ENCODE results near the gene RPRD2. TPM values are rescaled to one million over a fixed set of nuclear protein-coding genes. Genes with fewer than 3 reads are reported as not detected.

RPRD2 gene
- total RNA-seq, 4 donors from 2014 or later: 18.2 to 23.1 (median 21.1) TPM

GRCh38 chr1:150385537-150386445, 21.8 kb downstream of the RPRD2 start:
- no peak overlapping the region for H3K4me3 ChIP-seq (ENCODE audit: low read depth, poor library complexity, severe bottlenecking)
- 87 to 95% methylated on average over 10 of the region's 10 CpGs for WGBS, 2 donors
- DNase-seq (ENCODE audit: low spot score in 2 of 2): no peak
- intact Hi-C loops (cut with DNase I; ENCODE audit: low total_unique reads): no loop called here
- TF ChIP-seq CTCF (IDR thresholded peaks at IDR 0.05) (no peak), POLR2A (IDR thresholded peaks at IDR 0.05) (no peak)

GRCh38 chr1:150386592-150386991, 22.6 kb downstream of the RPRD2 start:
- no peak for DNase-seq (ENCODE audit: low spot score in 2 of 2)
- WGBS, 2 donors: 69 to 79% methylated on average over 1 of the region's 1 CpG
- intact Hi-C loops (cut with DNase I; ENCODE audit: low total_unique reads): no loop called here
- TF ChIP-seq CTCF (IDR thresholded peaks at IDR 0.05): no peak
- no peak for TF ChIP-seq POLR2A (IDR thresholded peaks at IDR 0.05)
- no peak overlapping the region for H3K4me3 ChIP-seq (ENCODE audit: low read depth, poor library complexity, severe bottlenecking)

GRCh38 chr1:150387200-150387599, 23.3 kb downstream of the RPRD2 start:
- intact Hi-C loops (cut with DNase I; ENCODE audit: low total_unique reads): no loop called here
- TF ChIP-seq POLR2A (IDR thresholded peaks at IDR 0.05) (no peak), CTCF (IDR thresholded peaks at IDR 0.05) (no peak)
- H3K4me3 ChIP-seq (ENCODE audit: low read depth, poor library complexity, severe bottlenecking): no peak overlapping the region
- DNase-seq (ENCODE audit: low spot score in 2 of 2): no peak

GRCh38 chr1:150388241-150388640, 24.3 kb downstream of the RPRD2 start:
- WGBS, 2 donors: 94 to 95% methylated on average over 5 of the region's 5 CpGs

GRCh38 chr1:150389650-150390049, 25.7 kb downstream of the RPRD2 start:
- H3K4me3 ChIP-seq (ENCODE audit: low read depth, poor library complexity, severe bottlenecking): no peak overlapping the region
- DNase-seq (ENCODE audit: low spot score in 2 of 2): no peak
- intact Hi-C loops (cut with DNase I; ENCODE audit: low total_unique reads): no loop called here
- TF ChIP-seq CTCF (IDR thresholded peaks at IDR 0.05): no peak
- no peak for TF ChIP-seq POLR2A (IDR thresholded peaks at IDR 0.05)
- WGBS, 2 donors: 39 to 51% methylated on average over 4 of the region's 4 CpGs

More at GRCh38 chr1:150388241-150388640, 24.3 kb downstream of the RPRD2 start:
- TF ChIP-seq CTCF (IDR thresholded peaks at IDR 0.05): no peak
- no peak for TF ChIP-seq POLR2A (IDR thresholded peaks at IDR 0.05)
- no peak for DNase-seq (ENCODE audit: low spot score in 2 of 2)
- no peak overlapping the region for H3K4me3 ChIP-seq (ENCODE audit: low read depth, poor library complexity, severe bottlenecking)
- intact Hi-C loops (cut with DNase I; ENCODE audit: low total_unique reads): no loop called here

Measured in lower leg skin (tissue), 4 donors.